HG03457 (cell line): ENCODE data around the gene PLEKHA8.

Experiments
- ATAC-seq: cut with Tn5 transposase; IDR thresholded peaks from one replicate; pipeline ENCODE4 v1.9.1; 2021; ENCODE audit warnings: moderate number of reproducible peaks; ENCODE audit not compliant: unreplicated experiment

The PLEKHA8 gene

GRCh38 chr7:30165590-30165989 lies 137.4 kb downstream of the PLEKHA8 start:
- ATAC-seq, result no peak

- ATAC-seq, result no peak
Observed at GRCh38 chr7:30166155-30166840, 138.1 kb downstream of the PLEKHA8 start.

GRCh38 chr7:30166841-30167235 lies 138.6 kb downstream of the PLEKHA8 start:
- no peak for ATAC-seq

GRCh38 chr7:30167901-30168300 lies 139.7 kb downstream of the PLEKHA8 start:
- no peak for ATAC-seq

GRCh38 chr7:30168835-30169573 lies 140.8 kb downstream of the PLEKHA8 start:
- ATAC-seq, result no peak

- no peak for ATAC-seq
Observed at GRCh38 chr7:30169579-30169978, 141.4 kb downstream of the PLEKHA8 start.

GRCh38 chr7:30170476-30171205 lies 142.4 kb downstream of the PLEKHA8 start:
- ATAC-seq, result no peak

- no peak for ATAC-seq
Observed at GRCh38 chr7:30171766-30172447, 143.7 kb downstream of the PLEKHA8 start.

GRCh38 chr7:30172451-30172850 lies 144.2 kb downstream of the PLEKHA8 start:
- no peak for ATAC-seq

GRCh38 chr7:30173058-30173897 lies 145.1 kb downstream of the PLEKHA8 start:
- ATAC-seq, result no peak

GRCh38 chr7:30175180-30175579 lies 147.0 kb downstream of the PLEKHA8 start:
- ATAC-seq, result no peak

GRCh38 chr7:30175636-30176147 lies 147.5 kb downstream of the PLEKHA8 start:
- ATAC-seq, result no peak

GRCh38 chr7:30176463-30177109 lies 148.4 kb downstream of the PLEKHA8 start:
- ATAC-seq, result no peak

- no peak for ATAC-seq
Observed at GRCh38 chr7:30177186-30177585, 149.0 kb downstream of the PLEKHA8 start.

GRCh38 chr7:30177965-30178364 lies 149.8 kb downstream of the PLEKHA8 start:
- no peak for ATAC-seq

- ATAC-seq, result peak; percentile 78
Observed at GRCh38 chr7:30178748-30179436, 150.7 kb downstream of the PLEKHA8 start.
